ENCODE data around the gene LAMTOR2. TPM values are rescaled to one million over a fixed set of nuclear protein-coding genes. Genes with fewer than 3 reads are reported as not detected.
A peak's percentile ranks its signal among the peaks of the same experiment; 100 is the strongest.

The LAMTOR2 gene
- polyA plus RNA-seq, 1 donor (not counting 4 experiments of a cell fraction or from before 2014, with no cell fraction given): 67.5 TPM

- peak overlapping the region; percentile 41 for H3K9ac ChIP-seq (ENCODE audit: control insufficient read depth, extremely low read depth, insufficient read depth, low read length)
- dilution Hi-C loops (cut with MboI; ENCODE audit: extremely low pct_ligation_motif_present, low sequenced_read_pairs): no loop called here
- no peak for DNase-seq (ENCODE audit: low read depth, low spot score)
These were observed 41.4 kb downstream of the LAMTOR2 start for GRCh38 chr1:156095906-156096508.

GRCh38 chr1:156096640-156097391, 42.2 kb downstream of the LAMTOR2 start:
- H3K79me2 ChIP-seq (ENCODE audit: control insufficient read depth, insufficient read depth, low read length): no peaks in the 10 kb centered on the region
- peak overlapping the region; percentile 64 for H3K27ac ChIP-seq (ENCODE audit: control insufficient read depth, insufficient read depth, low read length)
- dilution Hi-C loops (cut with MboI; ENCODE audit: extremely low pct_ligation_motif_present, low sequenced_read_pairs): no loop called here
- peak overlapping the region; percentile 24 for H3K4me2 ChIP-seq (ENCODE audit: control insufficient read depth, extremely low read depth, insufficient read depth, low read depth, low read length)
- H3K27me3 ChIP-seq (ENCODE audit: control insufficient read depth, extremely low read depth, insufficient read depth, low read length): no peaks in the 10 kb centered on the region
- peaks cover 2% of the 10 kb centered on the region for H3K9me1 ChIP-seq (ENCODE audit: control insufficient read depth, extremely low read depth, insufficient read depth, low read length)
- DNase-seq (ENCODE audit: low read depth, low spot score) (no peak), FAIRE-seq (peak; percentile 82)
- no peak overlapping the region for H3K4me3 ChIP-seq (ENCODE audit: control insufficient read depth in 2 of 3, extremely low read depth in 1 of 3, insufficient read depth in 2 of 3, low read depth in 1 of 3, low read length in 3 of 3)
- peaks cover 37% of the 10 kb centered on the region for H3K4me1 ChIP-seq (ENCODE audit: control insufficient read depth, extremely low read depth, insufficient read depth, low read length)
- H3K9me3 ChIP-seq (ENCODE audit: control insufficient read depth, low read depth, low read length): no peaks in the 10 kb centered on the region
- no peak overlapping the region for H2AFZ ChIP-seq (ENCODE audit: control insufficient read depth, low read length)
- H3K36me3 ChIP-seq (ENCODE audit: control insufficient read depth in 2 of 2, extremely low read depth in 1 of 2, insufficient read depth in 2 of 2, low read length in 2 of 2): no peaks in the 10 kb centered on the region
- peak overlapping the region; percentile 29 for H3K9ac ChIP-seq (ENCODE audit: control insufficient read depth, extremely low read depth, insufficient read depth, low read length)
- H4K20me1 ChIP-seq (ENCODE audit: control insufficient read depth, extremely low read depth, insufficient read depth, low read length): no peaks in the 10 kb centered on the region
- no peak for TF ChIP-seq EZH2 (IDR thresholded peaks at IDR 0.05; ENCODE audit: low read length)
- TF ChIP-seq, protein P1, sequence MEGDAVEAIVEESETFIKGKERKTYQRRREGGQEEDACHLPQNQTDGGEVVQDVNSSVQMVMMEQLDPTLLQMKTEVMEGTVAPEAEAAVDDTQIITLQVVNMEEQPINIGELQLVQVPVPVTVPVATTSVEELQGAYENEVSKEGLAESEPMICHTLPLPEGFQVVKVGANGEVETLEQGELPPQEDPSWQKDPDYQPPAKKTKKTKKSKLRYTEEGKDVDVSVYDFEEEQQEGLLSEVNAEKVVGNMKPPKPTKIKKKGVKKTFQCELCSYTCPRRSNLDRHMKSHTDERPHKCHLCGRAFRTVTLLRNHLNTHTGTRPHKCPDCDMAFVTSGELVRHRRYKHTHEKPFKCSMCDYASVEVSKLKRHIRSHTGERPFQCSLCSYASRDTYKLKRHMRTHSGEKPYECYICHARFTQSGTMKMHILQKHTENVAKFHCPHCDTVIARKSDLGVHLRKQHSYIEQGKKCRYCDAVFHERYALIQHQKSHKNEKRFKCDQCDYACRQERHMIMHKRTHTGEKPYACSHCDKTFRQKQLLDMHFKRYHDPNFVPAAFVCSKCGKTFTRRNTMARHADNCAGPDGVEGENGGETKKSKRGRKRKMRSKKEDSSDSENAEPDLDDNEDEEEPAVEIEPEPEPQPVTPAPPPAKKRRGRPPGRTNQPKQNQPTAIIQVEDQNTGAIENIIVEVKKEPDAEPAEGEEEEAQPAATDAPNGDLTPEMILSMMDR (optimal IDR thresholded peaks at IDR 0.05 in 1 of 3, IDR thresholded peaks at IDR 0.05 in 1 of 3, conservative IDR thresholded peaks at IDR 0.05 in 1 of 3; ENCODE audit: extremely low read depth in 1 of 3, insufficient read depth in 2 of 3, low read length in 3 of 3): peak in 2 of 3 experiments; percentile 98 to 99

More at GRCh38 chr1:156095906-156096508, 41.4 kb downstream of the LAMTOR2 start:
- Histone ChIP-seq H3K4me3 (ENCODE audit: control insufficient read depth in 2 of 3, extremely low read depth in 1 of 3, insufficient read depth in 2 of 3, low read depth in 1 of 3, low read length in 3 of 3) (no peak overlapping the region), H3K9me1 (ENCODE audit: control insufficient read depth, extremely low read depth, insufficient read depth, low read length) (peaks cover 2% of the 10 kb centered on the region), H4K20me1 (ENCODE audit: control insufficient read depth, extremely low read depth, insufficient read depth, low read length) (no peaks in the 10 kb centered on the region), H3K9me3 (ENCODE audit: control insufficient read depth, low read depth, low read length) (no peaks in the 10 kb centered on the region), H3K36me3 (ENCODE audit: control insufficient read depth in 2 of 2, extremely low read depth in 1 of 2, insufficient read depth in 2 of 2, low read length in 2 of 2) (no peaks in the 10 kb centered on the region), H2AFZ (ENCODE audit: control insufficient read depth, low read length) (no peak overlapping the region), H3K4me1 (ENCODE audit: control insufficient read depth, extremely low read depth, insufficient read depth, low read length) (peaks cover 31% of the 10 kb centered on the region), H3K27ac (ENCODE audit: control insufficient read depth, insufficient read depth, low read length) (peak overlapping the region; percentile 64), H3K4me2 (ENCODE audit: control insufficient read depth, extremely low read depth, insufficient read depth, low read depth, low read length) (peak overlapping the region; percentile 24), H3K79me2 (ENCODE audit: control insufficient read depth, insufficient read depth, low read length) (no peaks in the 10 kb centered on the region), H3K27me3 (ENCODE audit: control insufficient read depth, extremely low read depth, insufficient read depth, low read length) (no peaks in the 10 kb centered on the region)
- TF ChIP-seq EZH2 (IDR thresholded peaks at IDR 0.05; ENCODE audit: low read length): no peak
- TF ChIP-seq, protein P1 (optimal IDR thresholded peaks at IDR 0.05 in 1 of 3, IDR thresholded peaks at IDR 0.05 in 1 of 3, conservative IDR thresholded peaks at IDR 0.05 in 1 of 3; ENCODE audit: extremely low read depth in 1 of 3, insufficient read depth in 2 of 3, low read length in 3 of 3): peak in 2 of 3 experiments; percentile 15 to 20
- no peak for FAIRE-seq

All from keratinocyte (primary cell).